Liver (tissue), 9 donors: ENCODE results near the gene PRRX1. TPM values are rescaled to one million over a fixed set of nuclear protein-coding genes. Genes with fewer than 3 reads are reported as not detected.

Source experiments
- DNase-seq: peaks from one replicate; pipeline ENCODE4 v3.0.0-alpha.2; 2017; ENCODE audit warnings: low spot score
- H3K27ac ChIP-seq, 2 donors: one replicate each; pipeline ENCODE4 v1.7.0; 2013; ENCODE audit warnings: inconsistent platforms in 2 of 2, low read length in 2 of 2, control low read depth in 1 of 2, low read depth in 1 of 2, mild to moderate bottlenecking in 1 of 2
- H3K27me3 ChIP-seq, 4 donors: one replicate each; pipeline versions ENCODE4 v1.6.1 to v1.7.0; 2013; ENCODE audit warnings: low read length in 3 of 4, inconsistent platforms in 1 of 4, mild to moderate bottlenecking in 1 of 4, moderate library complexity in 1 of 4; ENCODE audit not compliant: control insufficient read depth in 4 of 4, insufficient read depth in 4 of 4
- H3K36me3 ChIP-seq, 4 donors: one replicate each; pipeline versions ENCODE4 v1.6.1 to v1.7.0; 2013; ENCODE audit warnings: low read length in 3 of 4, mild to moderate bottlenecking in 3 of 4, low read depth in 1 of 4, moderate library complexity in 1 of 4; ENCODE audit not compliant: control insufficient read depth in 4 of 4, insufficient read depth in 3 of 4
- H3K4me1 ChIP-seq, 4 donors: one replicate each; pipeline versions ENCODE4 v1.6.1 to v1.7.0; 2013; ENCODE audit warnings: low read length in 3 of 4, mild to moderate bottlenecking in 3 of 4, moderate library complexity in 1 of 4; ENCODE audit not compliant: control insufficient read depth in 4 of 4, insufficient read depth in 4 of 4
- H3K4me3 ChIP-seq, 3 donors: one replicate each; pipeline versions ENCODE4 v1.6.1 to v1.7.0; 2013; ENCODE audit warnings: low read length in 3 of 3, control low read depth in 1 of 3, low read depth in 1 of 3, mild to moderate bottlenecking in 1 of 3
- H3K9ac ChIP-seq, 2 donors: one replicate each; pipeline ENCODE4 v1.7.0; 2013; ENCODE audit warnings: low read length in 2 of 2, mild to moderate bottlenecking in 2 of 2, moderate library complexity in 2 of 2, control low read depth in 1 of 2, low read depth in 1 of 2
- H3K9me3 ChIP-seq, 4 donors: one replicate each; pipeline versions ENCODE4 v1.6.1 to v1.7.0; 2013; ENCODE audit warnings: low read length in 3 of 4; ENCODE audit not compliant: control insufficient read depth in 4 of 4
- ATF3 ChIP-seq: IDR thresholded peaks from 2 replicates; pipeline ENCODE4 v1.6.1; 2016; ENCODE audit warnings: antibody characterized with exemption
- EGR1 ChIP-seq, 2 donors: IDR thresholded peaks; 2 replicates each; pipeline ENCODE4 v1.6.1; 2016 to 2018; ENCODE audit warnings: antibody characterized with exemption in 2 of 2, low read depth in 2 of 2
- FOXA1 ChIP-seq: IDR thresholded peaks from 2 replicates; pipeline ENCODE4 v1.6.1; 2016; ENCODE audit warnings: antibody characterized with exemption
- FOXA2 ChIP-seq: IDR thresholded peaks from 2 replicates; pipeline ENCODE4 v1.6.1; 2016; ENCODE audit warnings: antibody characterized with exemption
- GABPA ChIP-seq, 2 donors: IDR thresholded peaks in 1 of 2; conservative IDR thresholded peaks in 1 of 2; 2 replicates each; pipeline ENCODE4 v1.6.1; 2016; ENCODE audit warnings: antibody characterized with exemption in 2 of 2, mild to moderate bottlenecking in 1 of 2, moderate library complexity in 1 of 2
- HNF4A ChIP-seq, 2 donors: conservative IDR thresholded peaks; 2 replicates each; pipeline ENCODE4 v1.6.1; 2016; ENCODE audit warnings: antibody characterized with exemption in 2 of 2, mild to moderate bottlenecking in 2 of 2
- HNF4G ChIP-seq: IDR thresholded peaks from 2 replicates; pipeline ENCODE4 v1.6.1; 2016; ENCODE audit warnings: antibody characterized with exemption
- JUND ChIP-seq, 2 donors: IDR thresholded peaks; 2 replicates each; pipeline ENCODE4 v1.6.1; 2016; ENCODE audit warnings: antibody characterized with exemption in 2 of 2
- NR2F2 ChIP-seq: IDR thresholded peaks from 2 replicates; pipeline ENCODE4 v1.6.1; 2016; ENCODE audit warnings: antibody characterized with exemption
- RAD21 ChIP-seq, 2 donors: IDR thresholded peaks; 2 replicates each; pipeline ENCODE4 v1.6.1; 2016; ENCODE audit warnings: antibody characterized with exemption in 2 of 2, mild to moderate bottlenecking in 2 of 2
- RXRA ChIP-seq, 2 donors: IDR thresholded peaks; 2 replicates each; pipeline ENCODE4 v1.6.1; 2017 to 2018; ENCODE audit warnings: antibody characterized with exemption in 2 of 2, mild to moderate bottlenecking in 1 of 2
- SP1 ChIP-seq: IDR thresholded peaks from 2 replicates; pipeline ENCODE4 v1.6.1; 2018; ENCODE audit warnings: antibody characterized with exemption, mild to moderate bottlenecking
- TAF1 ChIP-seq: conservative IDR thresholded peaks from 2 replicates; pipeline ENCODE4 v1.6.1; 2016; ENCODE audit warnings: antibody characterized with exemption, mild to moderate bottlenecking
- YY1 ChIP-seq: IDR thresholded peaks from 2 replicates; pipeline ENCODE4 v1.6.1; 2016; ENCODE audit warnings: antibody characterized with exemption, mild to moderate bottlenecking
- WGBS: extraction: QIAGEN DNeasy Blood & Tissue Kit; methylation state at CpG from one replicate; pipeline ENCODE4 v1.1.7; 2013; 5-methylcytosine and 5-hydroxymethylcytosine counted together
- polyA plus RNA-seq, 2 donors: library from polyadenylated mRNA; stranded (reverse) in 1 of 2; unstranded in 1 of 2; fragments of 200-250 nt in 1 of 2; fragments of >200 nt in 1 of 2; fragmentation: Nextera tagmentation in 1 of 2; extraction: Ambion mirVana in 1 of 2; gene quantifications; one replicate each; pipeline versions ENCODE4 v1.2.1 to v1.2.3, GENCODE V29; 2013 to 2015
- total RNA-seq, 2 donors: library from RNA; depleted of rRNA; stranded (reverse); fragments of >200 nt; gene quantifications; one replicate each; pipeline ENCODE4 v1.2.3, GENCODE V29; 2014
- TF ChIP-seq, protein P1 (sequence below): IDR thresholded peaks from 2 replicates; pipeline ENCODE4 v1.6.1; 2016; ENCODE audit warnings: antibody characterized with exemption
- TF ChIP-seq, protein P2 (sequence below): fragments of 150-350 bp; IDR thresholded peaks from 2 replicates; pipeline ENCODE4 v1.5.1; 2017; ENCODE audit warnings: improper control_type of control experiment, low read depth, low read length; ENCODE audit not compliant: missing input control
- TF ChIP-seq, protein P3 (sequence below): IDR thresholded peaks from 2 replicates; pipeline ENCODE4 v1.6.1; 2016; ENCODE audit warnings: antibody characterized with exemption
- TF ChIP-seq, protein P4 (sequence below): IDR thresholded peaks from 2 replicates; pipeline ENCODE4 v1.6.1; 2016; ENCODE audit warnings: antibody characterized with exemption, mild to moderate bottlenecking
- donor health status: healthy.
- donor health status: healthy.
- donor health status: healthy.
- donor health status: healthy.
- donor health status: healthy.

PRRX1 gene
- total and polyA plus RNA-seq, 4 donors = under 0.01 to 0.37 (median 0.25) TPM; not detected in 1

DNA sequence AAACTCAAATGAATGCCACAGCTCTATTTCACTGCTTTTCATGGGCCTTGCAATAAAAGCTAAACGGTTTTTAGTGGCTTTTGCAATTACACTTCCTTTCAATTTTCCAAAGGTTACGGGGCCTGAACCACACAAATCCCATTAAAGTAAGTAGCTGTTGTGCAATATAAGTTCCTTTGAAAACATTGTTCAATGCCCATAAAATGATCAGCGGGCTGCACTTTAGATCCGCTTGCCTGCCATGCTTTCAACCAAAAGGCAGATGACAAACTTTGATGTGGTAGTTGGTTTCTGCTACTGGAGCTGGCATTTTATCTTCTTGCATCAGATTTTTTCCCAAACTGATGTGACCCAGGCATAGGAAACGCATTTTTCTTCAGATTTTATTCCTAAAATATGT, 50.2 kb downstream of the PRRX1 start (continued):
- TF ChIP-seq YY1 = no peak
- no peak for TF ChIP-seq HNF4G

DNA sequence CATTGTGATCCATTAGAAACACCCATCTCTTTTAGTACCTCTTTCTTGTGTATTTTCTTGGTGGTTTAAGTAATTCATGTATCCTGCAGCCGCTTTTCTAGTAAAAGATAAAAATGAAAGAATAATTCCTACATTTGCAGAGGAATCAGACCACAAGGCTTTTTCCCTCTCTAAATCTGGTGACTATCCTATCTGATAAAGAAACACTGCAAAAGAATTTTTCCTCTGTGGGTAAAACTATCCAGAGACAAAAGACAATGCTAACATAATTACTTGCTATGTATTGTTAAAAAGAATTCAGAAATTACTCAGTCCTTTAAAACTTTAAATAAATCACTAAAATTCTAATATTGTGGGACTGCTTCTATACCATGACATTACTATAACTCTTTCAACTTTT, 51.0 kb downstream of the PRRX1 start:
- H3K27me3 ChIP-seq = no peaks in the 10 kb centered on the region
- no peaks in the 10 kb centered on the region for H3K4me1 ChIP-seq
- H3K9me3 ChIP-seq = no peaks in the 10 kb centered on the region
- no peak for DNase-seq
- no peak overlapping the region for H3K27ac ChIP-seq
- H3K4me3 ChIP-seq = no peak overlapping the region
- H3K36me3 ChIP-seq = no peaks in the 10 kb centered on the region
- H3K9ac ChIP-seq = no peak overlapping the region
- TF ChIP-seq YY1 = no peak
- 80% methylated on average over 1 of the region's 1 CpG for WGBS

DNA sequence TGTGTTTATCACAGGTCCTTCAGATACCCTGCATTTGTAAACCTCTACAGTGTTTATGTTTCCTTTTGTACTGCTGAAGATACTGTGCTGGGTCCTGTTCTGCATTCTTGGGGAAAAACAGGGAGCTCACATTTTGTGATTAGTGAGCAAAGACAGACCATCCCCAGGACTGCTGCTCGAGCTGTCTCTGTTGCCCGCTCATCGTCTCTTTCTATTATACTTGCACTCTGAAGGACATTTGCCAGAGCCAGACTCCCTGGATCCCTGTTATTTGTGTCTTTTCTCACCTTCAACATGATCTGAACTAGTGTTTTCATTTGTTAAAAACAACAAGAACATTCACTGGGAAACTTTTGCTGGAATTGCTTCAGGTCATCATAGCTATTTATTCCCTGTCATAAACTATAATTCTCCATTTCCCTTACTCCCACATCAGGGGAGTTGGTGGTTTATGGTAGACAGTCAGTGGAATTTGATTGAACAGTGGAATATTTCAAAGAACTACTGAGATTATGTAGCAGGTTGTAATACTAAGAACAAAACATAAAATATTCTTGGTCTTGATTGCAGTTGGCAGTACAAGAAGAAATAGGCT, 53.0 kb downstream of the PRRX1 start:
- Histone ChIP-seq H3K36me3 (no peaks in the 10 kb centered on the region), H3K4me3 (no peak overlapping the region), H3K9ac (no peak overlapping the region), H3K4me1 (no peaks in the 10 kb centered on the region), H3K27ac (no peak overlapping the region), H3K27me3 (no peaks in the 10 kb centered on the region), H3K9me3 (no peaks in the 10 kb centered on the region)
- TF ChIP-seq GABPA (IDR thresholded peaks at IDR 0.05 in 1 of 2, conservative IDR thresholded peaks at IDR 0.05 in 1 of 2) = no peak
- TF ChIP-seq, protein P1, sequence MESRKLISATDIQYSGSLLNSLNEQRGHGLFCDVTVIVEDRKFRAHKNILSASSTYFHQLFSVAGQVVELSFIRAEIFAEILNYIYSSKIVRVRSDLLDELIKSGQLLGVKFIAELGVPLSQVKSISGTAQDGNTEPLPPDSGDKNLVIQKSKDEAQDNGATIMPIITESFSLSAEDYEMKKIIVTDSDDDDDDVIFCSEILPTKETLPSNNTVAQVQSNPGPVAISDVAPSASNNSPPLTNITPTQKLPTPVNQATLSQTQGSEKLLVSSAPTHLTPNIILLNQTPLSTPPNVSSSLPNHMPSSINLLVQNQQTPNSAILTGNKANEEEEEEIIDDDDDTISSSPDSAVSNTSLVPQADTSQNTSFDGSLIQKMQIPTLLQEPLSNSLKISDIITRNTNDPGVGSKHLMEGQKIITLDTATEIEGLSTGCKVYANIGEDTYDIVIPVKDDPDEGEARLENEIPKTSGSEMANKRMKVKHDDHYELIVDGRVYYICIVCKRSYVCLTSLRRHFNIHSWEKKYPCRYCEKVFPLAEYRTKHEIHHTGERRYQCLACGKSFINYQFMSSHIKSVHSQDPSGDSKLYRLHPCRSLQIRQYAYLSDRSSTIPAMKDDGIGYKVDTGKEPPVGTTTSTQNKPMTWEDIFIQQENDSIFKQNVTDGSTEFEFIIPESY = no peak
- TF ChIP-seq, protein P2, sequence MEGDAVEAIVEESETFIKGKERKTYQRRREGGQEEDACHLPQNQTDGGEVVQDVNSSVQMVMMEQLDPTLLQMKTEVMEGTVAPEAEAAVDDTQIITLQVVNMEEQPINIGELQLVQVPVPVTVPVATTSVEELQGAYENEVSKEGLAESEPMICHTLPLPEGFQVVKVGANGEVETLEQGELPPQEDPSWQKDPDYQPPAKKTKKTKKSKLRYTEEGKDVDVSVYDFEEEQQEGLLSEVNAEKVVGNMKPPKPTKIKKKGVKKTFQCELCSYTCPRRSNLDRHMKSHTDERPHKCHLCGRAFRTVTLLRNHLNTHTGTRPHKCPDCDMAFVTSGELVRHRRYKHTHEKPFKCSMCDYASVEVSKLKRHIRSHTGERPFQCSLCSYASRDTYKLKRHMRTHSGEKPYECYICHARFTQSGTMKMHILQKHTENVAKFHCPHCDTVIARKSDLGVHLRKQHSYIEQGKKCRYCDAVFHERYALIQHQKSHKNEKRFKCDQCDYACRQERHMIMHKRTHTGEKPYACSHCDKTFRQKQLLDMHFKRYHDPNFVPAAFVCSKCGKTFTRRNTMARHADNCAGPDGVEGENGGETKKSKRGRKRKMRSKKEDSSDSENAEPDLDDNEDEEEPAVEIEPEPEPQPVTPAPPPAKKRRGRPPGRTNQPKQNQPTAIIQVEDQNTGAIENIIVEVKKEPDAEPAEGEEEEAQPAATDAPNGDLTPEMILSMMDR = no peak
- TF ChIP-seq, protein P3, sequence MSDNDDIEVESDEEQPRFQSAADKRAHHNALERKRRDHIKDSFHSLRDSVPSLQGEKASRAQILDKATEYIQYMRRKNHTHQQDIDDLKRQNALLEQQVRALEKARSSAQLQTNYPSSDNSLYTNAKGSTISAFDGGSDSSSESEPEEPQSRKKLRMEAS = no peak
- TF ChIP-seq NR2F2 = no peak
- TF ChIP-seq EGR1 (IDR thresholded peaks at IDR 0.05; ENCODE audit: low read depth in 2 of 2) = no peak
- TF ChIP-seq RAD21 (IDR thresholded peaks at IDR 0.05) = no peak
- TF ChIP-seq SP1 = no peak
- TF ChIP-seq FOXA2 = no peak
- no peak for TF ChIP-seq FOXA1
- TF ChIP-seq RXRA (IDR thresholded peaks at IDR 0.05) = no peak
- TF ChIP-seq, protein P4, sequence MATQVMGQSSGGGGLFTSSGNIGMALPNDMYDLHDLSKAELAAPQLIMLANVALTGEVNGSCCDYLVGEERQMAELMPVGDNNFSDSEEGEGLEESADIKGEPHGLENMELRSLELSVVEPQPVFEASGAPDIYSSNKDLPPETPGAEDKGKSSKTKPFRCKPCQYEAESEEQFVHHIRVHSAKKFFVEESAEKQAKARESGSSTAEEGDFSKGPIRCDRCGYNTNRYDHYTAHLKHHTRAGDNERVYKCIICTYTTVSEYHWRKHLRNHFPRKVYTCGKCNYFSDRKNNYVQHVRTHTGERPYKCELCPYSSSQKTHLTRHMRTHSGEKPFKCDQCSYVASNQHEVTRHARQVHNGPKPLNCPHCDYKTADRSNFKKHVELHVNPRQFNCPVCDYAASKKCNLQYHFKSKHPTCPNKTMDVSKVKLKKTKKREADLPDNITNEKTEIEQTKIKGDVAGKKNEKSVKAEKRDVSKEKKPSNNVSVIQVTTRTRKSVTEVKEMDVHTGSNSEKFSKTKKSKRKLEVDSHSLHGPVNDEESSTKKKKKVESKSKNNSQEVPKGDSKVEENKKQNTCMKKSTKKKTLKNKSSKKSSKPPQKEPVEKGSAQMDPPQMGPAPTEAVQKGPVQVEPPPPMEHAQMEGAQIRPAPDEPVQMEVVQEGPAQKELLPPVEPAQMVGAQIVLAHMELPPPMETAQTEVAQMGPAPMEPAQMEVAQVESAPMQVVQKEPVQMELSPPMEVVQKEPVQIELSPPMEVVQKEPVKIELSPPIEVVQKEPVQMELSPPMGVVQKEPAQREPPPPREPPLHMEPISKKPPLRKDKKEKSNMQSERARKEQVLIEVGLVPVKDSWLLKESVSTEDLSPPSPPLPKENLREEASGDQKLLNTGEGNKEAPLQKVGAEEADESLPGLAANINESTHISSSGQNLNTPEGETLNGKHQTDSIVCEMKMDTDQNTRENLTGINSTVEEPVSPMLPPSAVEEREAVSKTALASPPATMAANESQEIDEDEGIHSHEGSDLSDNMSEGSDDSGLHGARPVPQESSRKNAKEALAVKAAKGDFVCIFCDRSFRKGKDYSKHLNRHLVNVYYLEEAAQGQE = no peak
- no peak for TF ChIP-seq TAF1
- no peak for TF ChIP-seq HNF4A (conservative IDR thresholded peaks at IDR 0.05)
- no peak for TF ChIP-seq JUND (IDR thresholded peaks at IDR 0.05)
- no peak for TF ChIP-seq YY1
- TF ChIP-seq HNF4G = no peak
- TF ChIP-seq ATF3 = no peak
- no peak for DNase-seq
- 69% methylated on average over 3 of the region's 3 CpGs for WGBS
